ENCODE measurements around the gene ETV6. TPM values are rescaled to one million over a fixed set of nuclear protein-coding genes. Genes with fewer than 3 reads are reported as not detected.

The ETV6 gene
- total RNA-seq, 1 experiment from 2014 or later, result 17.2 TPM

GRCh38 chr12:11757531-11757930 lies 108.1 kb downstream of the ETV6 start:
- DNase-seq (ENCODE audit: low read depth, low spot score) (no peak), ATAC-seq (no peak)
- BruUV-seq (replicated peaks), result no TSS peak
- Histone ChIP-seq H3K27me3 (ENCODE audit: control insufficient read depth, insufficient read depth, low read length) (no peaks in the 10 kb centered on the region), H3K36me3 (ENCODE audit: control insufficient read depth, insufficient read depth, low read length) (no peaks in the 10 kb centered on the region), H3K9me3 (ENCODE audit: control insufficient read depth, insufficient read depth, low read depth, low read length) (no peaks in the 10 kb centered on the region), H3K4me3 (ENCODE audit: low read depth in 2 of 2, low read length in 2 of 2) (no peak overlapping the region), H3K4me1 (ENCODE audit: control insufficient read depth, insufficient read depth, low read length) (no peaks in the 10 kb centered on the region), H3K27ac (ENCODE audit: low read length) (no peak overlapping the region)
- intact Hi-C loops (cut with micrococcal nuclease; ENCODE audit: unreplicated experiment) (no loop called here), in situ Hi-C loops (cut with HindIII; ENCODE audit: low pct_unique_long_range_greater_than_20kb, low sequenced_read_pairs) (no loop called here)
- ChIA-PET CTCF (no interaction called here), POLR2A (no interaction called here)
- TF ChIP-seq, protein P1, sequence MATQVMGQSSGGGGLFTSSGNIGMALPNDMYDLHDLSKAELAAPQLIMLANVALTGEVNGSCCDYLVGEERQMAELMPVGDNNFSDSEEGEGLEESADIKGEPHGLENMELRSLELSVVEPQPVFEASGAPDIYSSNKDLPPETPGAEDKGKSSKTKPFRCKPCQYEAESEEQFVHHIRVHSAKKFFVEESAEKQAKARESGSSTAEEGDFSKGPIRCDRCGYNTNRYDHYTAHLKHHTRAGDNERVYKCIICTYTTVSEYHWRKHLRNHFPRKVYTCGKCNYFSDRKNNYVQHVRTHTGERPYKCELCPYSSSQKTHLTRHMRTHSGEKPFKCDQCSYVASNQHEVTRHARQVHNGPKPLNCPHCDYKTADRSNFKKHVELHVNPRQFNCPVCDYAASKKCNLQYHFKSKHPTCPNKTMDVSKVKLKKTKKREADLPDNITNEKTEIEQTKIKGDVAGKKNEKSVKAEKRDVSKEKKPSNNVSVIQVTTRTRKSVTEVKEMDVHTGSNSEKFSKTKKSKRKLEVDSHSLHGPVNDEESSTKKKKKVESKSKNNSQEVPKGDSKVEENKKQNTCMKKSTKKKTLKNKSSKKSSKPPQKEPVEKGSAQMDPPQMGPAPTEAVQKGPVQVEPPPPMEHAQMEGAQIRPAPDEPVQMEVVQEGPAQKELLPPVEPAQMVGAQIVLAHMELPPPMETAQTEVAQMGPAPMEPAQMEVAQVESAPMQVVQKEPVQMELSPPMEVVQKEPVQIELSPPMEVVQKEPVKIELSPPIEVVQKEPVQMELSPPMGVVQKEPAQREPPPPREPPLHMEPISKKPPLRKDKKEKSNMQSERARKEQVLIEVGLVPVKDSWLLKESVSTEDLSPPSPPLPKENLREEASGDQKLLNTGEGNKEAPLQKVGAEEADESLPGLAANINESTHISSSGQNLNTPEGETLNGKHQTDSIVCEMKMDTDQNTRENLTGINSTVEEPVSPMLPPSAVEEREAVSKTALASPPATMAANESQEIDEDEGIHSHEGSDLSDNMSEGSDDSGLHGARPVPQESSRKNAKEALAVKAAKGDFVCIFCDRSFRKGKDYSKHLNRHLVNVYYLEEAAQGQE (IDR thresholded peaks at IDR 0.05; ENCODE audit: insufficient read depth in 1 of 2, low read depth in 2 of 2, low read length in 1 of 2), result no peak
- TF ChIP-seq TCF7L2 (IDR thresholded peaks at IDR 0.05; ENCODE audit: low read depth, low read length), result no peak
- no peak for TF ChIP-seq POLR2AphosphoS5 (IDR thresholded peaks at IDR 0.05; ENCODE audit: low read depth, low read length)
- TF ChIP-seq, protein P2, sequence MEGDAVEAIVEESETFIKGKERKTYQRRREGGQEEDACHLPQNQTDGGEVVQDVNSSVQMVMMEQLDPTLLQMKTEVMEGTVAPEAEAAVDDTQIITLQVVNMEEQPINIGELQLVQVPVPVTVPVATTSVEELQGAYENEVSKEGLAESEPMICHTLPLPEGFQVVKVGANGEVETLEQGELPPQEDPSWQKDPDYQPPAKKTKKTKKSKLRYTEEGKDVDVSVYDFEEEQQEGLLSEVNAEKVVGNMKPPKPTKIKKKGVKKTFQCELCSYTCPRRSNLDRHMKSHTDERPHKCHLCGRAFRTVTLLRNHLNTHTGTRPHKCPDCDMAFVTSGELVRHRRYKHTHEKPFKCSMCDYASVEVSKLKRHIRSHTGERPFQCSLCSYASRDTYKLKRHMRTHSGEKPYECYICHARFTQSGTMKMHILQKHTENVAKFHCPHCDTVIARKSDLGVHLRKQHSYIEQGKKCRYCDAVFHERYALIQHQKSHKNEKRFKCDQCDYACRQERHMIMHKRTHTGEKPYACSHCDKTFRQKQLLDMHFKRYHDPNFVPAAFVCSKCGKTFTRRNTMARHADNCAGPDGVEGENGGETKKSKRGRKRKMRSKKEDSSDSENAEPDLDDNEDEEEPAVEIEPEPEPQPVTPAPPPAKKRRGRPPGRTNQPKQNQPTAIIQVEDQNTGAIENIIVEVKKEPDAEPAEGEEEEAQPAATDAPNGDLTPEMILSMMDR (IDR thresholded peaks at IDR 0.05), result no peak
- no peak for TF ChIP-seq SIN3A (IDR thresholded peaks at IDR 0.05; ENCODE audit: borderline replicate concordance, insufficient read depth, low read depth, low read length)

GRCh38 chr12:11758087-11758486 lies 108.6 kb downstream of the ETV6 start:
- no TSS peak for BruUV-seq (replicated peaks)
- intact Hi-C loops (cut with micrococcal nuclease; ENCODE audit: unreplicated experiment) (no loop called here), in situ Hi-C loops (cut with HindIII; ENCODE audit: low pct_unique_long_range_greater_than_20kb, low sequenced_read_pairs) (no loop called here)
- H3K4me1 ChIP-seq (ENCODE audit: control insufficient read depth, insufficient read depth, low read length), result no peaks in the 10 kb centered on the region
- no peaks in the 10 kb centered on the region for H3K9me3 ChIP-seq (ENCODE audit: control insufficient read depth, insufficient read depth, low read depth, low read length)
- ChIA-PET CTCF (no interaction called here), POLR2A (interaction anchor here (0.5 kb wide), 1 partner anchor 199 kb away, joined by 5 read pairs; no protein-coding TSS in a partner anchor)
- H3K27me3 ChIP-seq (ENCODE audit: control insufficient read depth, insufficient read depth, low read length), result no peaks in the 10 kb centered on the region
- DNase-seq (ENCODE audit: low read depth, low spot score), result no peak
- H3K4me3 ChIP-seq (ENCODE audit: low read depth in 2 of 2, low read length in 2 of 2), result no peak overlapping the region
- no peaks in the 10 kb centered on the region for H3K36me3 ChIP-seq (ENCODE audit: control insufficient read depth, insufficient read depth, low read length)
- H3K27ac ChIP-seq (ENCODE audit: low read length), result no peak overlapping the region
- TF ChIP-seq, protein P2 (IDR thresholded peaks at IDR 0.05), result no peak
- TF ChIP-seq TCF7L2 (IDR thresholded peaks at IDR 0.05; ENCODE audit: low read depth, low read length) (no peak), SIN3A (IDR thresholded peaks at IDR 0.05; ENCODE audit: borderline replicate concordance, insufficient read depth, low read depth, low read length) (no peak), POLR2AphosphoS5 (IDR thresholded peaks at IDR 0.05; ENCODE audit: low read depth, low read length) (no peak)
- TF ChIP-seq, protein P1 (IDR thresholded peaks at IDR 0.05; ENCODE audit: insufficient read depth in 1 of 2, low read depth in 2 of 2, low read length in 1 of 2), result no peak
- no peak for ATAC-seq

Data from Panc1 (cell line).